Psoas muscle (tissue), 8 donors: ENCODE results near the gene PCSK2. TPM values are rescaled to one million over a fixed set of nuclear protein-coding genes. Genes with fewer than 3 reads are reported as not detected.

Experiments
- ATAC-seq, 4 donors: fragments of 200-7000 bp; cut with Tn5 transposase; one replicate each; pipeline ENCODE4 v1.9.1; 2020; ENCODE audit warnings: moderate library complexity in 3 of 4, mild to moderate bottlenecking in 2 of 4
- DNase-seq, 2 donors: peaks; one replicate each; pipeline ENCODE4 v3.0.0-alpha.2; 2020
- H3K27ac ChIP-seq: fragments of 200-600 bp; one replicate; pipeline ENCODE4 v1.8.0; 2022
- H3K27me3 ChIP-seq, 3 donors: fragments of 200-600 bp in 1 of 3; one replicate each; pipeline versions ENCODE4 v1.6.1 to v1.8.0; 2013 to 2022; ENCODE audit warnings: low read length in 2 of 3, mild to moderate bottlenecking in 2 of 3, moderate library complexity in 1 of 3; ENCODE audit not compliant: insufficient read depth in 3 of 3
- H3K36me3 ChIP-seq, 2 donors: fragments of 200-600 bp in 1 of 2; one replicate each; pipeline versions ENCODE4 v1.6.1 to v1.8.0; 2013 to 2022; ENCODE audit warnings: low read depth in 1 of 2, mild to moderate bottlenecking in 1 of 2, moderate library complexity in 1 of 2; ENCODE audit not compliant: insufficient read depth in 1 of 2
- H3K4me1 ChIP-seq: fragments of 200-600 bp; one replicate; pipeline ENCODE4 v1.8.0; 2022
- H3K4me3 ChIP-seq: fragments of 200-600 bp; one replicate; pipeline ENCODE4 v1.8.0; 2022; ENCODE audit warnings: mild to moderate bottlenecking
- H3K9me3 ChIP-seq: fragments of 200-600 bp; one replicate; pipeline ENCODE4 v1.8.0; 2022
- WGBS, 3 donors: extraction: QIAGEN DNeasy Blood & Tissue Kit; methylation state at CpG; one replicate each; pipeline versions ENCODE4 v1.1.6 to v1.1.7; 2013; 5-methylcytosine and 5-hydroxymethylcytosine counted together
- intact Hi-C, 2 donors: fragments of 100-400 bp; cut with DNase I; formaldehyde crosslinking; loops; one replicate each; pipeline versions ENCODE4 v1.11.0 to v1.14.2; 2022
- polyA plus RNA-seq, 3 donors: library from polyadenylated mRNA; stranded (reverse); fragments of 200-250 nt; gene quantifications; one replicate each; pipeline ENCODE4 v1.2.3, GENCODE V29; 2013
- total RNA-seq, 4 donors: library from RNA; stranded (reverse); fragmentation: NEBNext Ultra II Directional in 2 of 4; extraction: Animal tissue kit (Norgen Biotek cat#: 25700) in 2 of 4; gene quantifications; one replicate each; pipeline versions ENCODE4 v1.2.1 to v1.2.4, GENCODE V29; 2021 to 2023
- TF ChIP-seq, protein P1 (sequence below): fragments of 200-600 bp; IDR thresholded peaks from one replicate; pipeline ENCODE4 v1.8.0; 2022; ENCODE audit warnings: antibody characterized with exemption
- donor health status: healthy with polysubstance abuse.
- donor health status: DM: no; HTN: no; CAD: no; lungs with moderate emphysema.
- donor health status: Bipolar disorder and iron deficiency.
- donor health status: healthy.
- donor health status: DM: yes; HTN: yes; CAD: no.
- donor health status: DM: no; HTN: no; CAD: no.
- donor health status: DM: no; HTN: no; CAD: no.
- donor health status: DM: yes; HTN: yes; CAD: no.

PCSK2 gene
- total and polyA plus RNA-seq, 7 donors, result 0.01 to 0.26 (median 0.04) TPM; not detected in 3

DNA sequence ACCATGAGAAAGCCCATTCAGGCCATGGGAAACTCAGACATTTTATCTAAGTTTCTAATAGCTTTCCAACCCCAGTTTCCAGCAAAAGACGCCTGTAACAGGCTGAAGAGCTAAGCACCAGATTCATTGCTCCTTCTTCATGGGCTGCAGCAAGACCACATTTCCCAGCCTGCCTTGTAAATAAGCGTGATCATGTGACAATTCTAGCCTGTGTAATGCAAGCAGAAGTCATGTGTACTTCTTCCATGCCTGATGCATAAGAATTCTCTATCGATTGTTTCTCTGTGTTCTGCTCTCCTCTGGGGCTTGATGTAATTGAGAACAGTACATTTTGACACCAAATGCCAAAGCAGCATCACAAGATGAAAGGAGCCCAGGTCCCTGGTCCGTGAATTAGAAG, 6.8 kb downstream of the PCSK2 start:
- Histone ChIP-seq H3K9me3 (no peaks in the 10 kb centered on the region), H3K4me3 (no peak overlapping the region), H3K27me3 (peaks cover 1 to 13% (median 6%) of the 10 kb centered on the region in 3 donors), H3K27ac (no peak overlapping the region), H3K36me3 (no peaks in the 10 kb centered on the region), H3K4me1 (no peaks in the 10 kb centered on the region)
- DNase-seq (no peak), ATAC-seq (no peak)
- intact Hi-C loops, result no loop called here
- 72 to 78% (median 73%) methylated on average over 4 of the region's 4 CpGs for WGBS, 3 donors
- TF ChIP-seq, protein P1, sequence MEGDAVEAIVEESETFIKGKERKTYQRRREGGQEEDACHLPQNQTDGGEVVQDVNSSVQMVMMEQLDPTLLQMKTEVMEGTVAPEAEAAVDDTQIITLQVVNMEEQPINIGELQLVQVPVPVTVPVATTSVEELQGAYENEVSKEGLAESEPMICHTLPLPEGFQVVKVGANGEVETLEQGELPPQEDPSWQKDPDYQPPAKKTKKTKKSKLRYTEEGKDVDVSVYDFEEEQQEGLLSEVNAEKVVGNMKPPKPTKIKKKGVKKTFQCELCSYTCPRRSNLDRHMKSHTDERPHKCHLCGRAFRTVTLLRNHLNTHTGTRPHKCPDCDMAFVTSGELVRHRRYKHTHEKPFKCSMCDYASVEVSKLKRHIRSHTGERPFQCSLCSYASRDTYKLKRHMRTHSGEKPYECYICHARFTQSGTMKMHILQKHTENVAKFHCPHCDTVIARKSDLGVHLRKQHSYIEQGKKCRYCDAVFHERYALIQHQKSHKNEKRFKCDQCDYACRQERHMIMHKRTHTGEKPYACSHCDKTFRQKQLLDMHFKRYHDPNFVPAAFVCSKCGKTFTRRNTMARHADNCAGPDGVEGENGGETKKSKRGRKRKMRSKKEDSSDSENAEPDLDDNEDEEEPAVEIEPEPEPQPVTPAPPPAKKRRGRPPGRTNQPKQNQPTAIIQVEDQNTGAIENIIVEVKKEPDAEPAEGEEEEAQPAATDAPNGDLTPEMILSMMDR, result no peak

DNA sequence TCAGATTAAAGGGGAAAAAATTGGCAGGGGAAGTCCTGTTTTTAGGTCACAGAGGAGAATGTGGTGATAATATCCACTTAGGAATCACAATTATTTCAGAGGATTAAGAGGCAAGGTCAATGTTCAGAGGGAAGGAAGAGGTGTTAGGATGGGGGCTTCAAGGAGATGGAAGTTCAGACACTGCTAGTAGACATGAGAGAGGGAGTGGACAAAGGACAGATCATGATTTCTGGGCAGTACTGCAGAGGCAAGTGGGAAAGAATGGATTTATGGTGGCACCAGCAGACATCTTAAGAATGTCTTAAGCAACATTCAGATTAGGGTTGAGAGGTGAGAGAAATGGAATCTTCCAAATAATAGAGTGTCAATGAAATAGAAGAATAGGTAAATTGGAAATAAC, 9.9 kb downstream of the PCSK2 start:
- H3K4me1 ChIP-seq, result no peaks in the 10 kb centered on the region
- H3K27ac ChIP-seq, result no peak overlapping the region
- TF ChIP-seq, protein P1, result no peak
- H3K9me3 ChIP-seq, result no peaks in the 10 kb centered on the region
- H3K36me3 ChIP-seq, result no peaks in the 10 kb centered on the region
- no peak for ATAC-seq
- H3K4me3 ChIP-seq, result no peak overlapping the region
- no peak for DNase-seq
- H3K27me3 ChIP-seq, result peaks cover 0 to 2% (median 0%) of the 10 kb centered on the region in 3 donors
- intact Hi-C loops, result no loop called here

GRCh38 chr20:17248224-17248623, 21.4 kb downstream of the PCSK2 start:
- WGBS, 3 donors, result 84 to 89% (median 85%) methylated on average over 3 of the region's 3 CpGs

GRCh38 chr20:17262786-17263185, 35.9 kb downstream of the PCSK2 start:
- H3K9me3 ChIP-seq, result no peaks in the 10 kb centered on the region
- TF ChIP-seq, protein P1, result no peak
- no peaks in the 10 kb centered on the region for H3K4me1 ChIP-seq
- H3K27me3 ChIP-seq, result peaks cover 0 to 3% (median 0%) of the 10 kb centered on the region in 3 donors
- intact Hi-C loops, result no loop called here
- H3K36me3 ChIP-seq, result no peaks in the 10 kb centered on the region
- DNase-seq, result no peak
- no peak overlapping the region for H3K27ac ChIP-seq
- ATAC-seq, result no peak
- WGBS, 3 donors, result 22 to 31% (median 29%) methylated on average over 3 of the region's 3 CpGs
- no peak overlapping the region for H3K4me3 ChIP-seq

More at GRCh38 chr20:17248224-17248623, 21.4 kb downstream of the PCSK2 start:
- no peaks in the 10 kb centered on the region for H3K36me3 ChIP-seq
- DNase-seq, result no peak
- no peak overlapping the region for H3K4me3 ChIP-seq
- intact Hi-C loops, result no loop called here
- H3K27ac ChIP-seq, result no peak overlapping the region
- H3K27me3 ChIP-seq, result peaks cover 0 to 3% (median 0%) of the 10 kb centered on the region in 3 donors
- TF ChIP-seq, protein P1, result no peak
- ATAC-seq, result no peak
- no peaks in the 10 kb centered on the region for H3K9me3 ChIP-seq
- H3K4me1 ChIP-seq, result no peaks in the 10 kb centered on the region

DNA sequence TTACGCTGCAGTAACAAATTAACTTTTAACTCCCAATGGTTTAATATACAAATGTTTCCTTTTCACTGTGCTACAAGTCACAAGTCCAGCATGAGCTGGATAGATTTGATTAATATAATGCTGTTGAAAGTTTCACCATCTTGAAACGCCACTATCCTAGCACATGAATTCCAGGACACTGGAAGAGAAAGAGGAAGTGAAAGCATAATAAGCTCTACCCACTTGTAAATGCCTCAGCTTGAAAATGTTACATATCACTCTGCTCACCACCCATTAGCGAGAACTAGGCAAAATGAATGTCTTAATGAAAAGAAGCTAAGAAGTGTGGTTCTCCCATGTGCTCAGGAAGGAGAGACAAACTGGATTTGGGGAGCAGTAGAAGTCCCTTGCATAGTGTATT, 46.9 kb downstream of the PCSK2 start:
- H3K4me1 ChIP-seq, result no peaks in the 10 kb centered on the region
- TF ChIP-seq, protein P1, result no peak
- intact Hi-C loops, result loop anchor here in 1 of 2 donors (10.0 kb wide), 1 partner anchor 61 kb away; no protein-coding TSS in a partner anchor
- DNase-seq (no peak), ATAC-seq (no peak)
- H3K9me3 ChIP-seq, result no peaks in the 10 kb centered on the region
- 90 to 93% (median 90%) methylated on average over 3 of the region's 3 CpGs for WGBS, 3 donors
- H3K36me3 ChIP-seq, result no peaks in the 10 kb centered on the region
- H3K27ac ChIP-seq, result no peak overlapping the region
- no peak overlapping the region for H3K4me3 ChIP-seq
- H3K27me3 ChIP-seq, result peaks cover 0 to 2% (median 0%) of the 10 kb centered on the region in 3 donors
